Muscle of arm (tissue), 12 donors: ENCODE results near the gene LNX1. TPM values are rescaled to one million over a fixed set of nuclear protein-coding genes. Genes with fewer than 3 reads are reported as not detected.
"Not testable (repeated sequence)": the region's sequence is repeated elsewhere in the genome, so short reads cannot be mapped to it uniquely, and the experiment has no call there.

ENCODE experiments used
- DNase-seq: peaks from one replicate; pipeline ENCODE4 v3.0.0-alpha.2; 2013
- polyA plus RNA-seq, 12 donors: library from polyadenylated mRNA; unstranded; fragments of 120-200 nt; gene quantifications; one replicate each; pipeline ENCODE4 v1.2.1, GENCODE V29; 2013; ENCODE audit not compliant: insufficient read length in 12 of 12

LNX1 gene
- polyA plus RNA-seq, 12 donors: 4.2 to 7.0 (median 5.0) TPM; not detected in 2

DNA sequence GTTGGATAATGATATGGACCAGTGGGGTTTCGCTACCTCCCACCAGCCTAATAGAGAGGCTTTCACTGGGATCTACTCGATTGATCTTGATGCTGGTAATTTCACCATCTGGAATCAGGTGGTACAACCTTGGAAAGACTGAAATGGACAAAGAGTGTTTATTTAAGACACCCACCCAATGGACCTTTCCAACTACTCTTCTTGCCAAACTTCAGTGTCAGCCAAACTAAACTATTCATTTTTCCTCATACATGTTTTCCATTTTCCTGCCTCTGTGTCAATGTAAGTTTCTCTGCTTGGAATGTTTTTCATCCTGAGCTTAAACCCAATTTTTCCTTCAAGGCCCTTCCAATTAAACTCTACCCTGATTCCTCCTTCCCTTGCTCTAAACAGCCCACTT lies 92.6 kb downstream of the LNX1 start:
- peak; percentile 69 for DNase-seq

GRCh38 chr4:53497487-53498244 lies 93.6 kb downstream of the LNX1 start:
- peak; percentile 76 for DNase-seq

GRCh38 chr4:53494851-53495250 lies 96.4 kb downstream of the LNX1 start:
- no peak for DNase-seq

DNA sequence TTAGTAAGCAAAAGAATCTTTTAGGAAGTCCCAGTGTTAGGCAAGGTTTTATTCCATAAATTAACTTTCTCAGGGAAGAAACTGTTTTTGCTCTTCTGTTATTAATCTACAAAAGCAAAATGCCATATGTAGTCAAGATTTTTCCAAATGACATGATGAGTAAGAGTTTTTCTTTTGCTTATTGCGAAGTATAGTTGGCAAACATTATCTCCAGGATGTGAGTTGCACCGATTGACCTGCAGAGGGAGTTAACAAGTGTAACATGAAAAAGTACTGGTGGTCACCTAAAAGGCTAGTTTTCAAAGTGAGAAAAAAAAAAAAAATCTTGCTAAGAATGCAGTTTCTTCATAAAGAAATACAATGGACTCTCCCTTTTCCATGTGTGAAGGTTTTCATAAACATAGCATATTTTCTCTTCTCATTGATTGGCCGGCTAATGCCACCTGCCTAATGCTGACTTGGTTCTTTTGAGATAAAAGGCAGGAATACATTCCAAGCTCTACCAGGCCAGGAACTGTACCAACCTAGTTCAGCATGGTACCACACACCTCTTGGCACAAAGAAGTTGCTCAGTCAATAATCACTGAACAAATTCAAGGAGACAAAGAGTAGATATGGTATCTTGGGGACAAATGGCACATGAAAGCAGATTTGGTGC lies 100.2 kb downstream of the LNX1 start:
- peak; percentile 70 for DNase-seq

DNA sequence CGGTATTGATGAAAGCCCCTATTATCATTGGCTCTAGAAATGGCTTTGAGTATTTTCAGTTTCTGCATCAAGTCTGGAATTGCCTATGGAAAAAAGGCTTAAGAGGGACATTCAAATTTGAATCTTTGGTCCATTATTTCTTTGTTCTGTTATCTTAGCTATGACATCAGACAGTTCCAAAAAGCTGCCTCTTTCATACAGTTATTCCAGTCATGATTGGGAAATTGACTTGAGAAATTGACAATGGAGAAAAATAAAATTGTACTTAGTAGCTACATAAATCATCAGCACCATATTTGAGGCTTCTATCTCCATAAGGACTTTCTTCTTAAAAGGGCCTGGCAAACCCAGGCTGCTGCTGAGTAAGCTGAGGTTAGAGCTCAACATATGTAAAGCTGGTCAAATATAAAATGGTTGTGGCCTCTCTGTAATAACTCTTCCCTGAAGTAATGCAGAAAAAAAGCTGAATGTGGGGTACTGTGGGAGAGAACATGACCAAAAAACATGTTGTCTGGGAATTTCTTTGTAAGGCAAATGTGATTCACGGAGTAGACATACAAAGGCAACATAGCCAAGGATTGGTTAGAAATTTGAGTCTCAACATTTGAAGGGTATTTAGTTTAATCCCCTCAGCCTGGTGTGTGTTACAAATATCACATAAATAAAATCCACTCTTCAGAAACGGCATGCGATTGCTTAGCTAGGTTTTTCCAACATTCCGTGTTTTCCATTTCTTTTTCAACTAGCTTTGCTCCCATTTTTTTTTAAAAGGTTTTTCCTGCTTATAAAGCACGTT lies 100.9 kb downstream of the LNX1 start:
- no peak for DNase-seq

DNA sequence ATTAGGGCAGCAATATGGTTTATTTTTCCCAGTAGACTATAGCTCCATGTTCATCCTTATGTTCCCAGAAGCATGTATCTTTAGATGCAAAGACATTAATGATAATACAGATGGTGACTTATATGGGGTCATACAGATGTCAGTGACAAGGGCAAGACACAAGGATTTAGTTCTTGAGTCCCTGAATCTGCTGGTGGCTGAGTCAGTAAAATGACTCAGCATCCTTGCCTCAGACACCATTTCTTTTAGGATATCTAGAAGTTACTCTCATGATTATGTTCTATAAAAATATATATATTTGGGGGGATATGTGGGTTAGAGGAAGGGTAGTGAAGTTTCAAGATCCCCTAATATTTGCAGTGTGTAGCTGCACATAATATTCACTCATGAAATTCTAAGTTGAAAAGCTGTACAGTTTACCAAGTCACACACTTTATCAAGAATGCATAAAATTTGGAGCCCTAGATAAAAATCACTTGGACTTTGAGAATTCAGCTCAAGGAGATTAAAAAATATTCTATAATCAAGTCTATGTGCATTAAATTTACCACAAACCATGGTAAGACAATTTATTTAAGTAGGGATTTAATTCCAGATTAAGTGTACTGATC lies 101.9 kb downstream of the LNX1 start:
- no peak for DNase-seq

- DNase-seq: no peak
Observed at GRCh38 chr4:53487766-53488165, 103.5 kb downstream of the LNX1 start.

GRCh38 chr4:53485658-53486040 lies 105.6 kb downstream of the LNX1 start:
- no peak for DNase-seq

GRCh38 chr4:53484911-53485657 lies 106.2 kb downstream of the LNX1 start:
- DNase-seq: no peak

GRCh38 chr4:53483250-53483649 lies 108.0 kb downstream of the LNX1 start:
- DNase-seq: no peak

DNA sequence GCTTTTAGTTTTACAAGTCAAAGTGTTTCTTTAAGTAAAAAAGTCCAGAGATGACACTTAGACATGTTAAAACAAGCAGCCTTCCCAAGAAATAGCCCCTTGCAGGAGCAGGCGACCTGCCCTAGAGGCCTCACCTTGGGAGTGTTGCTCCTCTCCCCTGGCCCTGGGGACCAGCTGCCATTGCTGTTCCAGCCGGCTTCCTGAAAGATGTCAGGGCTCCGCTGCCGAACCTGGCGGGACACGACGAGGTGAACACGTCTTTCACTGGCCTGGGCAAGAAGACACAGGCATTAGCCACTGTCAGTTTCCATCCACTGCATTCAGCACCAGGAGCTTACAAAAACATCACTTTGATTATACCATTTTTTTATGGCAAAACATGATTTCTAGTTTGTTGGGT lies 109.7 kb downstream of the LNX1 start:
- no peak for DNase-seq

DNA sequence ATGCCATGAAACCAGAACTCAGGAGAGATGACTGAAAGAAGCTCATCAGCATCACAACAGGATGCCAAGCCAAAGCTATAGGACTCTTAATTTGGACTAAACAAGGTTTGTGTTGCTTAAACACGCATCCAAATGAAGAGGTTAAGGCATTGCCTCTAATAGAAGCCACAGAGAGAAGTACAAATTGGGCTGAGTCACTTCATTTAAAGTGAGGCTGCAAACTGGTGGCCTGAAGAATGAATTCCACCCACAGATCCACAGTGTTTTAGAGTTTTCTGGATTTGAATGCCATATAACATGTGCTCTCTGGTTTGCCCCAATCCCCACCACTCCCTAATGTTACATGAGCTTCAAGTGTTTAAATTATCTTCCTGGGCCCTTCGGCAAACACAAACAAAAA lies 110.4 kb downstream of the LNX1 start:
- DNase-seq: no peak

GRCh38 chr4:53479736-53480525 lies 111.4 kb downstream of the LNX1 start:
- no peak for DNase-seq

DNA sequence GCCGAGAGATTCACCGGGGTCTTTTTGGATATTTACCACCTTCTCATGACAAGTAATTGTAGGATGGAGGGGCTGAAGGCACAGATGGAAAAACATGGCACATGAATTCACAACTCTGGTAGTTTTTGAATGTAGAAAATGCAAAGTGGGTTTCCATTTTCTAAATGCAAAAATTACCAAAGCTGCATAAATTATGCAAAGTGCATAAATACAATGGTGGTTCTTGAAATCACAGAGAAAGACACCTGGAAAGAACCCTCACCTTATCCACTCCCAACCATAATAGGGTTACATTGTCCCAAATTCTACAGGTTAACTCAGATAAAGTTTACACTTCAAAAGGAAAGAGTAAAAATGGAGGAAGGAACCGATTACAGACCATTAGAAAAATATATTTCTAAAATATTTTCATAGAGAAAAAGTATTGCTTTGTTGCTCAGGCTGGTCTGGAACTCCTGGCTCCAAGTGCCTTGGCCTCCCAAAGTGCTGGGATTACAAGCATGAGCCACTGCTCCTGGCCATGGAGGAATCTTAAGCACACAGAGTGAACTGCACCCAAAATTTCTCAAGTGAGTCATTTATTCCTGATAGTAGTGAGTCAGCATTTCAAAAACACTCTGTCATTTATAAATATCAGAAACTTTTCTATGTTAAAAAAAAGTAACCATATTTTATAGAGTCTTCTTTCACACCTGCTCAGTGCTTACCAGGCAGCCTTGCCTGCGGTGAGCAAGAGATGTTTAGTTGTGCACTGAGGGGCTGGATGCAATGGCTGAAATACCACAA lies 112.4 kb downstream of the LNX1 start:
- DNase-seq: no peak

GRCh38 chr4:53477636-53478035 lies 113.7 kb downstream of the LNX1 start:
- no peak for DNase-seq

- DNase-seq: no peak
Observed at GRCh38 chr4:53477038-53477565, 114.2 kb downstream of the LNX1 start.

DNA sequence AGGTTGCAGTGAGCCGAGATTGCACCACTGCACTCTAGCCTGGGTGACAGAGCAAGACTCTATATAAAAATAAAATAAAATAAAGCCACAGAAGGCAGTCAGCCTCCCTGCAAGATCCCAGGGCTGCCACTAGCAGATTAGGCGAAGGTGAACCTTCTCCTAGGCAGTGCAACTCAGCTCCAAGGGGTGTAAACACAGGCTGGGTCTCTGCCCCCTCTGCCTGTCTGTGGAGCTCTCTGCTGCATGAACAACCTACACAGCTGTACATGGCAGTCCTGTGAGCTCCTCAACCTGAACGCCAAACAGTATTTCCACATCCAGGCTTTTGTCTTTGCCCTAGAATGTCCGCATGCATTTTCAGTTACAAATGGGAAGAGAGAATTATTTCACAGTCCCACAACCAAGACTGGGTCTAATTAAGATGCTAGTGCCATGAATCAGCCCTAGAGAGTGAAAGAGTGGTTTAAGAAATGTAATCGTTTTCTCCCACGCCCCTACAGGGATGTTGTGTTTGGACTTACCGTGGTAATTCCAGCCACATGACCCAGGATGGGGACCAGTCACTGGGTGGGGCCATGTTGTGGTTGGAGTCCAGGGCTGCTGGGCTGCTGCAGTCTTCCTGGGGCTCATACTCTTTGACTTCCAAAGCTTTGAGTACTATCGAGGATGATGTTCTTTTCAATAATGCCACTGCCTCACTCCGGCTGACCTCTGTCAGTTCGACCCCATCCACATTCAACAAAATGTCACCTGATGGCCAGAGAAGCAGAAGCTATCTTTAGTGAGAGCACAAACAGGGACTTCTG lies 114.9 kb downstream of the LNX1 start:
- DNase-seq: no peak

GRCh38 chr4:53466576-53466975 lies 124.7 kb downstream of the LNX1 start:
- not testable (repeated sequence) for DNase-seq

DNA sequence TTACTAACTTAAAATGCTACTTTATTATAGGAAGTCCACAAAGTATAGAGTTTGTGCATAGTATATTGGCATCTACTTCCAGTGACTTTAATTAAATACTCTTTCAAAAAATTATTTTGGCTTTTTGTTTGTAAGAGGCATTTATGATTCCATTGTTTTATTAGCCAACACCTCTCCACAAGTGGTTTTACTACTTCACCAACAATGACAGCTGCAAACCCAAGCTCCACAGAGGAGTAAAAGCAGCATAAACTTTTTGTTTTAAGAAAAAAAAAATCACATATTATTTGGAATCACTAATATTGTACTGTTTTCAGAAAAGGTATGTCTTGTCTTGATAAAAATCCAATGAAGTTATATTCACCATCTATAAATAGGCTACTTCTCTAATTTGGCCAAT lies 125.4 kb downstream of the LNX1 start:
- DNase-seq: no peak
